Measurements from ENCODE around the gene SLC24A3.

SLC24A3 gene

DNA sequence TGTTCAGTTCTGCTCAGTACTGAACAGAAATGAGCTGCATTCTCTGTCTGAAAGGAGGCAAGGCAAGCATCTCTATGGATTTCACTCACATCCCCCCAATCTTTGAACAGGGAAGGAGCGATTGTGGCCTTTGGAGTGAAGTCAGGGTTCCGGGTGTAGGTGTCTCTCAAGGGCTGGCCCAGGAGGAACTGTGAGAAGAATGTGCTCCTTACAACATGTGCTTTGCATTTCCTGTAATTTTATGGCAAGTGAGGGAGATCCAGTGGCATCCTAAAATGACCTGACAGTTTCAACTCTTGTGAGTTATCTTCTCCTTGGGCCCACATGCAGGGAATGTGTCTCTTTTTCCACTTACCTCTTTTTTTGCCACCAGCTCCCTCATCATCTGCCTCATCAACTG is 482.6 kb downstream of the SLC24A3 start:
- H3K36me3 ChIP-seq (ENCODE audit: control insufficient read depth in 2 of 2, insufficient read depth in 2 of 2, low read length in 2 of 2), result no peaks in the 10 kb centered on the region

DNA sequence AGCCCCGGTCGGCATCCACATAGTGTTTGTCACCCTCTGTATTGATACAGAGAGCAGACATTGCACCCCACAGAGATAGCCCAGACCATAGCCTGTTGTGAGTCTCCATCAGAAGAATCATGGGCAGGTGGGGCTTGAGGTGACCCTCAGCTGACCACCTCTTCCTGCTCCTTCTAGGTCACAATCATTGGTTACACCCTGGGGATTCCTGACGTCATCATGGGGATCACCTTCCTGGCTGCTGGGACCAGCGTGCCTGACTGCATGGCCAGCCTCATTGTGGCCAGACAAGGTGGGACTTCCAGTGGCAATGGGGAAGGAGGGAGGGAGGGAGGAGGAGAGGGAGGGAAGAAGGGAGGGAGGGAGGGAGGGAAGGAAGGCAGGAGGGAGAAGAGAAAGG is 484.2 kb downstream of the SLC24A3 start:
- H3K4me3 ChIP-seq (ENCODE audit: low read length in 2 of 2), result no peak overlapping the region

More for the DNA sequence above, 482.6 kb downstream of the SLC24A3 start:
- Histone ChIP-seq H3K9ac (ENCODE audit: low read depth in 1 of 2, low read length in 2 of 2) (no peak overlapping the region), H3K9me3 (ENCODE audit: control insufficient read depth in 2 of 2, low read length in 2 of 2) (no peaks in the 10 kb centered on the region), H3K27me3 (ENCODE audit: control insufficient read depth in 2 of 2, insufficient read depth in 2 of 2, low read length in 2 of 2) (no peaks in the 10 kb centered on the region), H3K4me3 (ENCODE audit: low read length in 2 of 2) (no peak overlapping the region), H3K4me1 (ENCODE audit: control insufficient read depth in 2 of 2, insufficient read depth in 2 of 2, low read length in 2 of 2) (peaks cover 0 to 5% of the 10 kb centered on the region in 2 donors), H3K27ac (ENCODE audit: low read depth in 2 of 2, low read length in 2 of 2) (no peak overlapping the region)

DNA sequence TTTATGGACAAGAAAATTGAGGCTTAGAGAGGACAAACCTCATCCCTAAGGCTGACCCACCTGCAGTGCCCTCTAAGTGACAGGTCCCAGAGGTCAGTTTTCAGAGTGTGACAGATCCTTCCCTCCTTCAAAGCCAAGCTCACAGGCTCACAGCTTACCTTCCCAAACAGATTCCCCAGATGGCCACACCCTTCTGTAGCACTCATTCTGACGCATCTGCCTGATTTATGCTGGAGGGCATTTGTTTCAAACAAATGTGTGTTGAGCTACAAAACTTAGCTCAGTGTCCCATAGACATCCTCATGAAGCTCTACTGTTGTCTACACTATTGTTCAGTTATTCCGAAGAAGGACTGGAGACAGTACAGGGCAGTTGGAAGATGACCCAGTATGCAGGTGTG is 485.0 kb downstream of the SLC24A3 start:
- no peak overlapping the region for H3K27ac ChIP-seq (ENCODE audit: low read depth in 2 of 2, low read length in 2 of 2)
- H3K36me3 ChIP-seq (ENCODE audit: control insufficient read depth in 2 of 2, insufficient read depth in 2 of 2, low read length in 2 of 2), result no peaks in the 10 kb centered on the region
- no peak overlapping the region for H3K9ac ChIP-seq (ENCODE audit: low read depth in 1 of 2, low read length in 2 of 2)
- H3K9me3 ChIP-seq (ENCODE audit: control insufficient read depth in 2 of 2, low read length in 2 of 2), result no peaks in the 10 kb centered on the region
- H3K27me3 ChIP-seq (ENCODE audit: control insufficient read depth in 2 of 2, insufficient read depth in 2 of 2, low read length in 2 of 2), result no peaks in the 10 kb centered on the region
- no peak overlapping the region for H3K4me3 ChIP-seq (ENCODE audit: low read length in 2 of 2)
- peaks cover 0 to 4% of the 10 kb centered on the region in 2 donors for H3K4me1 ChIP-seq (ENCODE audit: control insufficient read depth in 2 of 2, insufficient read depth in 2 of 2, low read length in 2 of 2)

More for the DNA sequence above, 484.2 kb downstream of the SLC24A3 start:
- no peak overlapping the region for H3K27ac ChIP-seq (ENCODE audit: low read depth in 2 of 2, low read length in 2 of 2)
- no peaks in the 10 kb centered on the region for H3K9me3 ChIP-seq (ENCODE audit: control insufficient read depth in 2 of 2, low read length in 2 of 2)
- H3K4me1 ChIP-seq (ENCODE audit: control insufficient read depth in 2 of 2, insufficient read depth in 2 of 2, low read length in 2 of 2), result peaks cover 0 to 5% of the 10 kb centered on the region in 2 donors
- H3K27me3 ChIP-seq (ENCODE audit: control insufficient read depth in 2 of 2, insufficient read depth in 2 of 2, low read length in 2 of 2), result no peaks in the 10 kb centered on the region
- H3K36me3 ChIP-seq (ENCODE audit: control insufficient read depth in 2 of 2, insufficient read depth in 2 of 2, low read length in 2 of 2), result no peaks in the 10 kb centered on the region
- H3K9ac ChIP-seq (ENCODE audit: low read depth in 1 of 2, low read length in 2 of 2), result no peak overlapping the region

DNA sequence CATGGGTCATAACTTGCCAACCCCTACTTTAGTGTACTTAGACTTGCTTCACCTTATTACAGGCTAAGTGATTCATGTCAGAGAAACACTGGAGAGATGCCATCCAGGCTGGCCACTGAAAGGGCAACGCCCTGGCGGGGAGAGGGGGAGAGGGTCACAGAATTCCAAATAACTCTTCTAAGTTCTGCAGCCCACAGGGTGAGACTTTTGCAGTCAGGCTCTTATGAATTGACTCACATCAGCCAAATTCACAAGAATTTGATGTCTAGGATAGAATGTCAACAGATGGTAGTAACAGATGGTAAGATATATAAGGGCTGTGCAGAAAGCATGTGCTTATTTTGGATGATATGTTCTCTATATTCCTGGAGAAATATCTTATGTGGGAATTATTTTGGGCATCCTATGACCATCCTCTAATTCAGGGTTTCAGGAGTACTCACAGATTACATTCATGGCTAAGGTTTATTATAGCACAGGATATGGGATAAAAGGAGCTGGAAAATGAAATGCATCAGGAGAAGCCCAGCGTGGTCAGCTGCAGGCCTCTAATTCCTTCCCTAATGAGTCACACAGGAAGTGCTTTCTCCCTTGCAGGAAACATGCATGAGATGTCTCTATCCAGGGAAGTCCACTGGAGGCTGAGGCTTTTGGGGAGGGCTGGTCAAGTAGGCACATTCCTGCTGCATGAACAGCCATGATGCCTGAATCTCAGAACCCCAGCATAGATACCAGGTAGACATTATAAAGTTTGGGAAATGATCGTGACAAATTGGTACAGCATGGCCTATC is 486.9 kb downstream of the SLC24A3 start:
- no peaks in the 10 kb centered on the region for H3K27me3 ChIP-seq (ENCODE audit: control insufficient read depth in 2 of 2, insufficient read depth in 2 of 2, low read length in 2 of 2)
- H3K9me3 ChIP-seq (ENCODE audit: control insufficient read depth in 2 of 2, low read length in 2 of 2), result no peaks in the 10 kb centered on the region
- no peaks in the 10 kb centered on the region for H3K4me1 ChIP-seq (ENCODE audit: control insufficient read depth in 2 of 2, insufficient read depth in 2 of 2, low read length in 2 of 2)
- H3K27ac ChIP-seq (ENCODE audit: low read depth in 2 of 2, low read length in 2 of 2), result no peak overlapping the region
- H3K9ac ChIP-seq (ENCODE audit: low read depth in 1 of 2, low read length in 2 of 2), result no peak overlapping the region
- no peak overlapping the region for H3K4me3 ChIP-seq (ENCODE audit: low read length in 2 of 2)
- H3K36me3 ChIP-seq (ENCODE audit: control insufficient read depth in 2 of 2, insufficient read depth in 2 of 2, low read length in 2 of 2), result no peaks in the 10 kb centered on the region

DNA sequence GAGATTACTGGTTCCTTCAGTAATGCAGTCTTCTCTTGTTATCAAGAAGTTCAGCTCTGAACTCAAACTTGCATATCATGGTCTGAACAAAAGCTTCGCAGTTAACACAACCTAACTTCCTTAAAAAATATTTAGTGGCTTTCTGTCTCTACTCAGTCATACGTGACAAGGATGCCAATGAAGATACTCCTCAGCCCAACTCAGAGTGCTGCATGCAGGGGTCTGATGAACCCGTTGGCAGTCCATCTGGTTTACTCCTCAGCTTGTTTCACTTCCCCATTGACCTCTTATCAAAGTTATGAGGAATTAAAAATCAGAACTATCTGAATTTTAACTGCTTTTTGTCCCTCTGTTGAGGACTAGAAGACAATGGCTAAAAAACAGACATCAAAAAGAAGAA is 489.0 kb downstream of the SLC24A3 start:
- no peak overlapping the region for H3K27ac ChIP-seq (ENCODE audit: low read depth in 2 of 2, low read length in 2 of 2)
- no peak overlapping the region for H3K4me3 ChIP-seq (ENCODE audit: low read length in 2 of 2)
- no peaks in the 10 kb centered on the region for H3K27me3 ChIP-seq (ENCODE audit: control insufficient read depth in 2 of 2, insufficient read depth in 2 of 2, low read length in 2 of 2)
- no peaks in the 10 kb centered on the region for H3K4me1 ChIP-seq (ENCODE audit: control insufficient read depth in 2 of 2, insufficient read depth in 2 of 2, low read length in 2 of 2)
- no peaks in the 10 kb centered on the region for H3K9me3 ChIP-seq (ENCODE audit: control insufficient read depth in 2 of 2, low read length in 2 of 2)
- no peak overlapping the region for H3K9ac ChIP-seq (ENCODE audit: low read depth in 1 of 2, low read length in 2 of 2)
- no peaks in the 10 kb centered on the region for H3K36me3 ChIP-seq (ENCODE audit: control insufficient read depth in 2 of 2, insufficient read depth in 2 of 2, low read length in 2 of 2)

DNA sequence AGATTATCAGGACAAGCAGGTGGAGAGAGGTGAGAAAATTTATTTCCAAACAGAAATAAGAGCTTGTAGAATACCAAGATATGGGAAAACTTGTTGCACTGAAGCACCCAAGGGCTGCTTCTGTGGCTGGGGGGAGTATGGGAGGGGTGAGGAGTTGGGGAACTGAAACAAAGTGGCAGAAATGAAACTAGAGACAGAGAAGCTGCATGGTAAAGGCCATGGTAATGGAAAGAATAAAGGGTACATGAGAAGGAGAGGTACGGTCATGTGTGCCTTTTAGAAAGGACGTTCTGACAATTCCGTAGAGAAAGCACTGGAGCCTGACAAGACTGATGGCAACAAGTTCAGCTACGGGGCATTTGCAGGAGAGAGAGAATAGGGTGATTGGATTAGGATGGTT is 494.0 kb downstream of the SLC24A3 start:
- Histone ChIP-seq H3K27me3 (ENCODE audit: control insufficient read depth in 2 of 2, insufficient read depth in 2 of 2, low read length in 2 of 2) (no peaks in the 10 kb centered on the region), H3K4me3 (ENCODE audit: low read length in 2 of 2) (no peak overlapping the region)

DNA sequence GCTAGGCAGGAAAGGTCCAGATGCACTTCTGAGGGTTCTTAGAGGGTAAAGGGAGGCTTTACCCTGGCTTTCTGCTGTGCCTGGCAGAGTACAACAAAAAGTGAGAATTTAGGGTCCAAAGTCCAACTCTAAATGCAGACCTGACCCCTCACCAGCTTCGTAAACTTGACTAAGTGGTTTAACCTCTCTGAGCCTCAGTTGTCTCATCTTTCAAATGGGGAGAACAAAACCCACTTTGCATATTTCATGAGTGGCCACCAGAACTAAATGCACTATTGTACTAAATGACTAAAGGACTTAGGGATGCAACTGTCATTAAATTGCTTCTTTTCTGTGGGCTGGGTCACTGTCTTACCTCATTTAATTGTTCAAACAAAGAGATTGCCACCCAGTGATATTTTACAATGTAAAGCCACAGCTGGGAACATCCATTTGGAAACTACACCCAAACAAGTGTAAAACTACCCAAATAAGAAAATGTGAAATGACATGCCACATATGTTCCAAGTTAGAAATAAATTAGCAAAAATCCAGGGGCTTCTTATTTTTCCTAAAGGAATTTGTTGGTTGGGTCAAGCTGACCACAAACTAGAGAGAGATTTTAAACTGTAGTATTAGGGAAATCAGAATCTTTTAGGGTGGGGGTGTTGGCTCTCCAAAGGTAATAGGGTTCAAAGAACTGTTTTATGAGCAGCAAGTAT is 497.3 kb downstream of the SLC24A3 start:
- H3K27me3 ChIP-seq (ENCODE audit: control insufficient read depth in 2 of 2, insufficient read depth in 2 of 2, low read length in 2 of 2), result no peaks in the 10 kb centered on the region
- H3K4me1 ChIP-seq (ENCODE audit: control insufficient read depth in 2 of 2, insufficient read depth in 2 of 2, low read length in 2 of 2), result peaks cover 25 to 46% of the 10 kb centered on the region in 2 donors
- H3K27ac ChIP-seq (ENCODE audit: low read depth in 2 of 2, low read length in 2 of 2), result peak overlapping the region; percentile 49 to 67
- peak overlapping the region in 1 of 2 donors; percentile 14 for H3K4me3 ChIP-seq (ENCODE audit: low read length in 2 of 2)
- H3K9me3 ChIP-seq (ENCODE audit: control insufficient read depth in 2 of 2, low read length in 2 of 2), result no peaks in the 10 kb centered on the region
- no peaks in the 10 kb centered on the region for H3K36me3 ChIP-seq (ENCODE audit: control insufficient read depth in 2 of 2, insufficient read depth in 2 of 2, low read length in 2 of 2)
- H3K9ac ChIP-seq (ENCODE audit: low read depth in 1 of 2, low read length in 2 of 2), result no peak overlapping the region

More for the DNA sequence above, 494.0 kb downstream of the SLC24A3 start:
- Histone ChIP-seq H3K9me3 (ENCODE audit: control insufficient read depth in 2 of 2, low read length in 2 of 2) (no peaks in the 10 kb centered on the region), H3K36me3 (ENCODE audit: control insufficient read depth in 2 of 2, insufficient read depth in 2 of 2, low read length in 2 of 2) (no peaks in the 10 kb centered on the region), H3K27ac (ENCODE audit: low read depth in 2 of 2, low read length in 2 of 2) (no peak overlapping the region), H3K9ac (ENCODE audit: low read depth in 1 of 2, low read length in 2 of 2) (no peak overlapping the region), H3K4me1 (ENCODE audit: control insufficient read depth in 2 of 2, insufficient read depth in 2 of 2, low read length in 2 of 2) (peaks cover 18 to 20% of the 10 kb centered on the region in 2 donors)

DNA sequence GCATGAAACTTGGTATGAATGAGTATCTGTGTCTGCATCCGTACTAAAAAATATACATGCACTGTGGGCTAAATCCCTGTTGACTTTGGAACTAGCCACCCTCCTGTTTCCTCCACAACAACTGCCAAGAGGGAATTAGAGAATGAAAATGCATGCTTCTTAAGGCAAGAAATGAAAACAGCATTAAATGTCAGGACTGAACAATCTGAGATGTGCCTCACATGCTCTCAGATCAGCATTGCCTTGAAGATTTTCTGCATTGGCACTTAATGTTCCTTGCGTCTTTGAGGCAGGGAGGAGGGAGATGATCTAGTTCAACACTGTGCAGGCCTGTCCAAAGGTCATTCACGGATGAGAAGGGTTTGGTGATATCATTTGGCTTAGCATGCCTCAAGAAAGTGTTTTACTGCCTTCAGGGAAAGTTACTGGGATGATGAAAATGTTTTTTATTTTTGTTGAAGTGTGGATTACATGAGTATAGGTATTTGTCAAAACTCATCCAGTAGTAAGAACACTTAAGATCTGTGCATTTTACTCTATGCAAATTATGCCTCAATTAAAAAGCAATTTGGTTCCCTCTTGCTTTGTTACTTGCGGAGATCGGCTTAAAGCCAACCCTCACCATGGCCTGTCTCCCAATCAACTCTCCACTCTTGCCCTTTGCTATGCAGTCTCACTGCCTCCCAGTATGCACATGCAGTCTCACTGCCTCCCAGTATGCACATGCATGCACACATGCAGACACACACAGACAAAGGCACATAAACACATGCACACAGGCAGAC is 498.1 kb downstream of the SLC24A3 start:
- Histone ChIP-seq H3K27me3 (ENCODE audit: control insufficient read depth in 2 of 2, insufficient read depth in 2 of 2, low read length in 2 of 2) (no peaks in the 10 kb centered on the region), H3K9ac (ENCODE audit: low read depth in 1 of 2, low read length in 2 of 2) (no peak overlapping the region), H3K4me1 (ENCODE audit: control insufficient read depth in 2 of 2, insufficient read depth in 2 of 2, low read length in 2 of 2) (peaks cover 25 to 48% of the 10 kb centered on the region in 2 donors), H3K4me3 (ENCODE audit: low read length in 2 of 2) (peak overlapping the region in 1 of 2 donors; percentile 14), H3K36me3 (ENCODE audit: control insufficient read depth in 2 of 2, insufficient read depth in 2 of 2, low read length in 2 of 2) (no peaks in the 10 kb centered on the region), H3K27ac (ENCODE audit: low read depth in 2 of 2, low read length in 2 of 2) (peak overlapping the region; percentile 49 to 67), H3K9me3 (ENCODE audit: control insufficient read depth in 2 of 2, low read length in 2 of 2) (no peaks in the 10 kb centered on the region)

DNA sequence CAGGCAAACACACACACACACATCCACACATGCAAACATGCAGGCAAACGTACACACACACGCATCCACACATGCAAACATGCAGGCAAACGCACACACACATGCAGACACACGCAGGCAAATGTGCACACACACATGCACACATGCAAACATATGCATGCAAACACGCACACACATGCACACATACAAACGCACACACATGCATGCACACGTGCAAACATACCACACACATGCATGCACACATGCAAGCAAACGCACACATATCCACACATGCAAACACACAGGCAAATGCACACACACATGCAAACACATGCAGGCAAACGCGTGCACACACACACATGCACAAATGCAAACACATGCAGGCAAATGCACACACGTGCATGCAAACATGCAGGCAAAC is 498.7 kb downstream of the SLC24A3 start:
- peaks cover 25 to 48% of the 10 kb centered on the region in 2 donors for H3K4me1 ChIP-seq (ENCODE audit: control insufficient read depth in 2 of 2, insufficient read depth in 2 of 2, low read length in 2 of 2)
- no peak overlapping the region for H3K27ac ChIP-seq (ENCODE audit: low read depth in 2 of 2, low read length in 2 of 2)
- no peaks in the 10 kb centered on the region for H3K36me3 ChIP-seq (ENCODE audit: control insufficient read depth in 2 of 2, insufficient read depth in 2 of 2, low read length in 2 of 2)
- H3K4me3 ChIP-seq (ENCODE audit: low read length in 2 of 2), result no peak overlapping the region
- H3K9me3 ChIP-seq (ENCODE audit: control insufficient read depth in 2 of 2, low read length in 2 of 2), result no peaks in the 10 kb centered on the region
- no peak overlapping the region for H3K9ac ChIP-seq (ENCODE audit: low read depth in 1 of 2, low read length in 2 of 2)
- H3K27me3 ChIP-seq (ENCODE audit: control insufficient read depth in 2 of 2, insufficient read depth in 2 of 2, low read length in 2 of 2), result no peaks in the 10 kb centered on the region
